Raji (cell line): ENCODE results near the gene CFAP410.

ENCODE experiments used
- POLR2A ChIP-seq: IDR thresholded peaks from 2 replicates; pipeline ENCODE4 v1.6.1; 2011; ENCODE audit warnings: low read depth, low read length, control low read depth; ENCODE audit not compliant: insufficient read depth

CFAP410 gene

DNA sequence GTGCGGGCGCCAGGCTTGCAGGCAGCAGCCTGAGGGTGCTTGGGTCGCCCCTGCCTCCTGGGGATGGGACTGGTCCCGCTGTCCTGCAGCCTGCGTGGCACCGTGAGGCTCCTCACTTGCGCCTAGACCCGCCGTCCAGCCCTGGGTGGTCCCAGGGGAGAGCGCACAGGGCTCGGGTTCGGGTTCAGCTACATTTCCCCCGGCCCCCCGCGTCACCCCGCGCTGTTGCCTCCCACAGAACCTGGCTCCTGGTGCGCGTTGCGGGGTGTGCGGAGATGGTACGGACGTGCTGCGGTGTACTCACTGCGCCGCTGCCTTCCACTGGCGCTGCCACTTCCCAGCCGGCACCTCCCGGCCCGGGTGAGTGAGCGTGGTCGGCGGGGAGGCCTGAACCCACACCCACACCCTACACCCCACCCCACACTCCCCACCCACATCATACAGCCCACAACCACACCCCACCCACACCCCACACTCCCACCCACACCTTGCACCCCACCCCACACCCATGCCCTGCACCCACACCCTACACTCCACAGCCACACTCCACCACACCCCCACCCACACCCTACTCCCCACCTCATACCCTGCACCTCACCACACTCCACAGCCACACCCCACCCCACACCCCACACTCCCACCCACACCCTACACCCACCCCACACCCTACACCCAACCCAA, 45.5 kb downstream of the CFAP410 start:
- TF ChIP-seq POLR2A: no peak

DNA sequence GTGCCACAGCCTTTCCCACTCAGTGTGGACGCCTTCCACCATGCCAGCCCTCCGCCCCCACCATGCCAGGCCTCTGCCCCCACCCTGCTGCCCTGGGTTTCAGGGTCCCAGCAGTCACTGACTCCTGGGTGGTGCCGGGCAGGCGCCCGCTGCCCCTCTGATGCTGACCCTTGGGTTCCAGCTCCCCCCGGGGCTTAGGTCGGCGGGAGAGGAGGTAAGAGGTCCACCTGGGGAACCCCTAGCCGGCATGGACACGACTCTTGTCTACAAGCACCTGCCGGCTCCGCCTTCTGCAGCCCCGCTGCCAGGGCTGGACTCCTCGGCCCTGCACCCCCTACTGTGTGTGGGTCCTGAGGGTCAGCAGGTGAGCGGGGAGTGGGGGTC, 46.4 kb downstream of the CFAP410 start:
- TF ChIP-seq POLR2A: no peak

DNA sequence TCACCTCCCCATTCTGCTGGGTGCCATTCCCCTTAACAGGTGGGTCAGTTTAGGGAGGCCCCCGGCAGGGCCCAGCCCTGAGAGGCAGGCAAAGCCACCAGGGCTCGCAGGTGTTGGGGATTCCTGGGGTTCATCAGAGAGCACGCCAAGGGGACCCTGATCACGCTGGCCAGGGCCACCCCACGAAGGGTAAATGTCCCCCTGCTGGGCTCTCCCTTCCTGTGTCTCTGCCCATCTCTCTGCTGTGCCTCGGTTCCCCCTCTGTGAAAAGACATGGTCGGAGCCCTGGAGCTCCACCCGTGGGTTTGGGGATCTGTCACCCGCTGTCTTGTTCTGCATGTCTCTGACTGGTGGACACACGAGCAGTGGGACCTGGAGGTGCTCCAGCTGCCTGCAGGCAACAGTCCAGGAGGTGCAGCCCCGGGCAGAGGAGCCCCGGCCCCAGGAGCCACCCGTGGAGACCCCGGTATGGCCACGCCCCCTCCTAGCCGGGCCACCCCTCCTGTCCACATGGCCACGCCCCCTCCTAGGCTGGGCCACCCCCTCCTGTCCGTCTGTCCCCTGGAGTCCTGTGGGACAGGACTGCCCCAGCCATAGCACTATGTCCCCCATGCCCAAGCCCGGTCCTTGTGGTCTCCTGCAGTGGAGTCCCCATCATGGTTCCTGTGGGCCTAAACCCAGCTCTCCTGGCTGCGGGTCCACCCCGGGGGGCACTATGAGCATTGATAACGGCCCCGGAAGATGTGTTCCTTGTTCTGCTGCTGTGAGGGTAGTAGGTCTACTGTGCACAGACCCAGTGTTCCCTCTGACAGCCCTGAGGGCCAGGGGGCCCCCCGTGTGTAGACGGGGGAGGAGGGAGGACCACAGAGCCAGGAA, 47.0 kb downstream of the CFAP410 start:
- no peak for TF ChIP-seq POLR2A

DNA sequence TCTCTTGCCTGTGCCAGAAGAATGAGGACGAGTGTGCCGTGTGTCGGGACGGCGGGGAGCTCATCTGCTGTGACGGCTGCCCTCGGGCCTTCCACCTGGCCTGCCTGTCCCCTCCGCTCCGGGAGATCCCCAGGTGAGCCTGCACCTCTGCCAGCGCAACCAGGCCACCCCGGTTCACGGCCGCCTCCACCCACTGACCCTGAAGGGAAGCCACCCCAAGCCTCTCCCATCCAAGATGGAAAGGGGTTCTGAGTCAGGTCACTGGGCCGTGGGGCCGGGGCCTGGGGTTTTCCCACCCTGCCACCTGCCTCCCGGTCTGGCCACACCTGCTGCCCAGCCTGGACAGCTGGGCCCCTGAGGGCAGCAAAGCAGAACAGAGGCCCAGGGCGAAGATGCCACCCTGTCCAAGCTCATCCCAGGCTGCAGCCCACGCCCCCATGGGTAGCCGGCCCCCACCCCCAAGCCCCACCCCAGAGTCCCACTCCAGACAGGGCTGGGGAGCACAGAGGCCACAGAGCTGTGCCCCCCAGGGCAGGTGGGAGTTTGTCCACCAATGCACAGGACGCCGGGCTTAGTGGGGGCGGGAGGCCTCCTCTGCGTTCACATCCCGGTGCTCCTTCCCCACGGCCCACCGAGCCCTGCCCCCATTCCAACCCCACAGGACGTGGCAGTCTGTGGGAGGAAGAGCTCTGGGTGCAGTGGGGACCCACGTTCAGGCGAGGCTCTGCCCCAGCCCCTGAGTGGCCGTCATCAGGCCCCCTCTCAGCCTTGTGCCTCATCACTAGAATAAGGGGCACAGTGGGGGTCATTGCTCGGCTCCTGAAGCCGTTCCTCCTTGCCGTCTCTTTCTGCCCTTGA, 47.9 kb downstream of the CFAP410 start:
- TF ChIP-seq POLR2A: no peak

DNA sequence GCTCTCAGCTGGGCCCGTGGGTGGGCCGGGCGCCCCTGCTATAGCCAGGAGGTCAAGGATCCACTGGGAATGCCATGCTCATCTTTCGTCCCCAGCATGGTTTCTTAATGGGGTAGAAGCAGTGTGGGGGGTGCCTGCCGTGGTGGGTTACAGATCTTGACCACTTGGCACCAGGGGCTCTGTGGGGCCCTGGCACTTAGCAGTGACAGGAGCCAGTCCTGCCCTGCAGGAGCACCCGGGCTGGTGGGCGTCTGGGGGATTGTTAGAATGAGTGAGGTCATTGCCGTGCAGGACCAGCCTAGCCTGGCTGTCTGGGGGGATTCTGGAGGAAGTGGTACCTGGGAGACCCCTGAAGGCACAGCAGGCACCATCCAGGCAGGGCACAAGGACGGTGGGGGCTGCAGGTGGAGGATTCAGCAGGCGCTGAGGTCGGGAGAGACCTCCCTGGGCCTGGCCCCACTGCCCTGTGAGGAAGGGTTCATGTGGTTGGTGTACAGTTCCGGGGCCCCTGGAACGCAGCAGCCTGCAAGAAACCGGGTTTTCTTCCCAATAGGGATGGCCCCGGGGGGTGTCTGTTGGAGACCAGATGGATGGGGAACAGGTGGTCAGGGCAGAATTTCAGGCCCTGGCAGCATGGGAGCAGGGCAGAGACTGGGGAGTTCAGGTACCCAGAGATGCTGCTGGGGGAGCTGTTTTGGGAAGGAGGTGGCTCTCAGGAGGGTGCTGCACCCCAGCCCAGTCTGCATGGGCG, 48.7 kb downstream of the CFAP410 start:
- no peak for TF ChIP-seq POLR2A

DNA sequence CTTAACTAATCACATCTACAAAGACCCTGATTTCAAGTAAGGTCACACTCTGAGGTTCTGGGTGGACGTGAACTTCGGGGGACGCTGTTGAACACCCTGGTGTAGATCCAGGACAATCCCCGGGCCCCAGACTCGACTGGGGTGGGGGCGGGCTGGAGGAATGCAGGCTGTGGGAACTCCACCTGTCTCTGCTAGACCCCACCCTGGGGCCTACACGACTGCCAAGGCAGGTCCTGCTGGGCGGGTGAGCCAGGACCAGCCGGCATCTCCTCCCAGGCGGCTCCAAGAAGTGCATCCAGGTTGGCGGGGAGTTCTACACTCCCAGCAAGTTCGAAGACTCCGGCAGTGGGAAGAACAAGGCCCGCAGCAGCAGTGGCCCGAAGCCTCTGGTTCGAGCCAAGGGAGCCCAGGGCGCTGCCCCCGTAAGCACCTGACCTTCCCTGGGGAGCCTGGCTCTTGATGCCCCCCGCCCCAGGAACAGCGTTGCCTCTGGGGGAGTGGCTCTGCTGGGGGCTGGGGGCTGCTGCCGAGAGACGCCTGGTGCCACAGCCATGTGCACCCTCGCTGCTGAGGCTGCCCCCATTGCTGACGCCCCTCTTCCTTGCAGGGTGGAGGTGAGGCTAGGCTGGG, 49.7 kb downstream of the CFAP410 start:
- no peak for TF ChIP-seq POLR2A

DNA sequence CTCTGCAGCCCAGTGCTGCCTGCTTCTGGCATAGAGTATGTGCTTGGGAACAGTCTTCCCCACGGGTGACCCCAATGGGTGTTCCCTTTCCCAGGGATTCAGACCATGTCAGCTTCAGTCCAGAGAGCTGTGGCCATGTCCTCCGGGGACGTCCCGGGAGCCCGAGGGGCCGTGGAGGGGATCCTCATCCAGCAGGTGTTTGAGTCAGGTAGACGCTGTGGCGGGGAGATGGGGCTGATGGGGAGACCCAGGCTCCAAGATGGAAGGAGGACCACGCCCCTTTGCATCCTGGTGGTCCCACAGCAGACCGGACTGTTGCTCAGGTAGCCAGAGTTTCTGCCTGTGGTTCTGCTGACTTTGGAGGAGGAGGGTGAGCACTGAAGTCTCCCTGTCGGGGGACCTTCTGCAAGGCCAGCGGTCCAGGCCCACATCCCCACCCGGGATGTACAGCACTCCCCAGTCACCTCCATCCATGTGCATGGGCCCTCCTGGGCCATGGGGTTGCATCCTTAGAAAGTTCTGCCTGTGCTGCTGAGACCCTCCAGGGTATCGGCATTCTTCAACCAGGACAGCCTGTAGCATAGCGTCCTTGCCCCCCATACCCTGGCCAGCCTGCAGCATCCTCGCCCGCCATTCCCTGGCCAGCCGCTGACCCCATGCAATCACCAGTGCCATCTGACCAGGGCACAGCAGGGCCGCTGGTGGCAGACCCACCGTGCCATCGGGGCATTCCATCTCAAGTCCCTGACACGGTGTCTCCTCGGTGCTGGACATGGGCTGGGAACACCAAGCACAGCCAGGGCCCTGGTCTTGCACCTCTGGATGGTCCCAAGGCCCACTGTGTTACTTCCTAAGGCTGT, 50.7 kb downstream of the CFAP410 start:
- TF ChIP-seq POLR2A: no peak

DNA sequence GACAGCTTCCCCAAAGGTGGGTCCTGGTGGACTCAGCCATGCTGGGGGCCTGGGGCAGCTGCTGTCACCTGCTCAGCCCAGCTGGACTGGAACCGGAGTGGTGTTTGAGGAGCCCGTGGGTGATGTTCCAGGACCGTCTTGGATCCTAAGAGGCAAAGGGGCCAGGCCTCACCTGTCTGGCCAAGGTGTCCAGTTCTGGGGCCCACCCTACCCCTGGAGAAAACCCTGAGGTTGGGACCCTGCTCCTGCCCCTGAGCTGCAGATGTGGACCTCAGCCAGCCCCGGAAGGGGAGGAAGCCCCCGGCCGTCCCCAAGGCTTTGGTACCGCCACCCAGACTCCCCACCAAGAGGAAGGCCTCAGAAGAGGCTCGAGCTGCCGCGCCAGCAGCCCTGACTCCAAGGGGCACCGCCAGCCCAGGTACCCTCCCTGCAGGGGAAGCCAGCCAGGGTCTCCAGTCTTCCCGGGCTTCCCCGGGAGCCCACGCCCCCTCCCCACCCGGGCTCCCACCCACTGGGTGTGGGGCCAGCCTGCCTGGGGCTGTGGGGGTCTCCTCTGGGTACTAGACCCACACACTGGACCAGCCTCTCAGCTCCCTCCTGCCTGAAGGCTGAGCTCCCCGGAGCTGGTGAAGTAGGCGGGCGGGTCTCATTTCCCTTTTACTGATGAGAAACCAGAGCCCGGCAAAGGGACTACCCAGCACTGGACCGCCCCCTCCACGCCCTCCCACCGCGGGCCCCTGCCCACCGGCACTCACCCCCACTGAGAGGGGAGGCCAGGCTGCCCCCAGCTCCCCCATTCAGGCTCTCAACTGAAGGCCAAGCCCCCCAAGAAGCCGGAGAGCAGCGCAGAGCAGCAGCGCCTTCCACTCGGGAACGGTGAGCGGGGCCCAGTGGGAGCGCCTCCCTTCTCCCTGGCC, 52.2 kb downstream of the CFAP410 start:
- TF ChIP-seq POLR2A: no peak

DNA sequence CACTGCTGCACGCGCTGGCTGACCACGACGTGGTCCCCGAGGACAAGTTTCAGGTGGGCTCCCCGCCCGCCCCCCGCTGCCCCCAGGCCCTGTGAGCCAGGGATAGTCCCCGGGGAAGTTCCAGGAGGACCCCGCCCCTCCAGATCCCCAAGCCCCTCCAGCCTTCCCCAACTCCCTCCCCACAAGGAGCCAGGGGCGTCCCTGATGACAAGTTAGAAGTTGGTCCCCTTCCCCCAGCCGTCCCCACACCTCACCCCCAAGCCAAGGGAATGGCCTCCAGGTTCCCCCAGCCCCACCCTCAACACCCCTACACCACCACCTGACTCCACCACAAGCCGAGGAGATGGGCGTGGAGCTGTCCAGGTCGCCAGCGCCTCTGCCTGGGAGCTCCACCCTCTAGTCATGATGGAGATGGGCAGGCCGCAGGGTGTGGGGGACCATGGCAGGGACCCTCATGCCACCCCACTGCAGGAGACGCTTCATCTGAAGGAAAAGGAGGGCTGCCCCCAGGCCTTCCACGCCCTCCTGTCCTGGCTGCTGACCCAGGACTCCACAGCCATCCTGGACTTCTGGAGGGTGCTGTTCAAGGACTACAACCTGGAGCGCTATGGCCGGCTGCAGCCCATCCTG, 53.0 kb downstream of the CFAP410 start:
- no peak for TF ChIP-seq POLR2A

DNA sequence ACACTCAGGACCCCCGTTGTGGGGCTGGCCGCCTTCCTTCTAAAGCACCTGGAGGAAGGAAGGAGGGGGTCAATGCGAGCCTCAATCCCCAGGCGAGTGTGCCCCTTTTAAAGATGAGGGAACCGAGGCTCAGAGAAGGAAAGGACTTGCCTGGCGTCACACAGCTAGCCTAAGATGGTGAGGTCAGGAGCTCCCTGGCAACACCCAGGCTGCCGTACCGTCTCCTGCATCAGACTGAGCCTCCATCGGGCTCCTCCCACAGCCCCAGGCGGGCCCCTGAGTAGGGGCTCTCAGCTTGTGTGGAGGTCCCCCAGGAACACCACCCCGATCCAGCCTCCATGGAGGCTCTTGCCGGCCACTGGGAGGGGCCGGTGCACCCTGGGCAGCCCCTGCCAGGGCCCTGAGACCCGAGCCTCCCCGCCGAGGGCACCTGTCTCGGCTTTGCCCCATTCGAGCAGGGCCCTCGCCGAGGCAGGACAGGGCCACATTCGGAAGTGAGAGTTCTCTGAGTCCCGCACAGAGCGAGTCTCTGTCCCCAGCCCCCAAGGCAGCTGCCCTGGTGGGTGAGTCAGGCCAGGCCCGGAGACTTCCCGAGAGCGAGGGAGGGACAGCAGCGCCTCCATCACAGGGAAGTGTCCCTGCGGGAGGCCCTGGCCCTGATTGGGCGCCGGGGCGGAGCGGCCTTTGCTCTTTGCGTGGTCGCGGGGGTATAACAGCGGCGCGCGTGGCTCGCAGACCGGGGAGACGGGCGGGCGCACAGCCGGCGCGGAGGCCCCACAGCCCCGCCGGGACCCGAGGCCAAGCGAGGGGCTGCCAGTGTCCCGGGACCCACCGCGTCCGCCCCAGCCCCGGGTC, 53.8 kb downstream of the CFAP410 start, which contains the start of gene AIRE:
TSS of gene AIRE (plus strand) at position 739 of the 855 bp plus-strand sequence. CDS start 131 bp downstream, outside the sequence.
- no peak for TF ChIP-seq POLR2A

DNA sequence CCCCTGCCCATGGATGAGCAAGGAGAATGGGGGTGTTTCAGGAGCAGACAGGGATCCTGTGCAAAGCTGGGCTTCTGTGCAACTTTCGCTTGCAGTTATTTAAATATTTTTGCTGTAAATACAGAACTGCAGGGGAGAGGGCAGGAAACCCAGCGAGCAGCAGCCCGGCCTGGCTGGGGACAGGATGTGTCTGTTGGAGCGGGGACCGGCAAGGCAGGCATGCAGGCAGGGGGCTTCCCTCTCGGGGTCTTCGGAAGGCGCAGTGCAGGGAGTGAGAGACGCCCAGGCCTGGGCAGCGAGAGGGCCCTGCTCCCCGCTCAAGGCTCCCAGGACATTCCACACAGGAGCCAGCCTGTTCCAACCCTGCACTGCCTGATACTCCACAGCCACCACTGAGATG, 55.2 kb downstream of the CFAP410 start:
- TF ChIP-seq POLR2A: no peak

DNA sequence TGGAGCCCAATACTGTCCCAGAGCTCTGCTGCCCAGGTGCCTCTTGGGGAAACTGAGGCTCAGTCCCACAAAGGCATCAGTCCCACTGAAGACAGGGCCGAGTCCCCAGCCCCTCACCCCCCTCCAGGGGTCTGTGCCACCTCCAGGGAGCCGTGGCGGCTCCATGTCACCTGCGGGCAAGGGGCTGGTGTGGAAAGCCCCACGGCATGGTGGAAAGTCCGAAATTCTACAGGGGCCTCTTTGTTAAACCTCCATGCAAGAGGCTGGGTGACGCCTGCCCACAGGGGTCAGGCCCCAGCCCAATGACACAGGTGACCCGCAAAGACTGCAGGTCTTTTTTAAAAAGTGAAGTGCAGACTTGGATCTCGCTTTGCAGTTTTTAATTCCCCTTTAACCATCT, 56.8 kb downstream of the CFAP410 start:
- no peak for TF ChIP-seq POLR2A
